Kidney (tissue), 14 donors: ENCODE data around the gene LACTBL1. TPM values are rescaled to one million over a fixed set of nuclear protein-coding genes. Genes with fewer than 3 reads are reported as not detected.
A peak's percentile ranks its signal among the peaks of the same experiment; 100 is the strongest.

Experiments used
- DNase-seq, 5 donors: peaks; one replicate each; pipeline ENCODE4 v3.0.0-alpha.2; 2013 to 2020
- FAIRE-seq: peaks from 2 replicates; lab custom pipeline; 2012; peaks lifted over from hg19 to GRCh38; lab: Jason Lieb, UNC
- H3K27ac ChIP-seq, 2 donors: one replicate each; pipeline ENCODE4 v1.7.0; 2013; ENCODE audit warnings: low read depth in 2 of 2, low read length in 2 of 2, inconsistent platforms in 1 of 2
- H3K27me3 ChIP-seq: one replicate; pipeline ENCODE4 v1.7.1; 2013; ENCODE audit warnings: low read length, inconsistent platforms; ENCODE audit not compliant: control insufficient read depth, insufficient read depth
- H3K36me3 ChIP-seq, 3 donors: one replicate each; pipeline versions ENCODE4 v1.7.0 to v1.7.1; 2013; ENCODE audit warnings: low read length in 3 of 3, control low read depth in 1 of 3, inconsistent platforms in 1 of 3; ENCODE audit not compliant: insufficient read depth in 3 of 3, control insufficient read depth in 2 of 3
- H3K4me1 ChIP-seq, 3 donors: one replicate each; pipeline versions ENCODE4 v1.7.0 to v1.7.1; 2013; ENCODE audit warnings: low read length in 3 of 3, inconsistent platforms in 1 of 3, low read depth in 1 of 3; ENCODE audit not compliant: control insufficient read depth in 2 of 3, insufficient read depth in 2 of 3
- H3K4me3 ChIP-seq, 3 donors: one replicate each; pipeline versions ENCODE4 v1.7.0 to v1.8.1; 2013; ENCODE audit warnings: low read length in 3 of 3, control low read depth in 1 of 3, inconsistent platforms in 1 of 3
- H3K9ac ChIP-seq, 3 donors: one replicate each; pipeline versions ENCODE4 v1.7.0 to v1.7.1; 2013; ENCODE audit warnings: low read length in 3 of 3, control low read depth in 1 of 3, inconsistent platforms in 1 of 3
- H3K9me3 ChIP-seq, 3 donors: one replicate each; pipeline versions ENCODE4 v1.7.0 to v1.7.1; 2013; ENCODE audit warnings: low read length in 3 of 3, control low read depth in 1 of 3, inconsistent platforms in 1 of 3; ENCODE audit not compliant: control insufficient read depth in 2 of 3, insufficient read depth in 1 of 3
- CTCF ChIP-seq: IDR thresholded peaks from 3 replicates; pipeline ENCODE4 v1.5.1; 2012; ENCODE audit warnings: mild to moderate bottlenecking, moderate library complexity, borderline replicate concordance; ENCODE audit not compliant: insufficient read depth; ENCODE audit errors: extremely low read depth
- intact Hi-C: fragments of 100-400 bp; cut with DNase I; formaldehyde crosslinking; loops from one replicate; pipeline ENCODE4 v1.11.1; 2022
- polyA plus RNA-seq: library from polyadenylated mRNA; stranded (reverse); fragments of 350-450 nt; fragmentation: Illumina TruSeq; extraction: RNeasy Lipid Tissue Mini Kit (QIAGEN cat#74804); gene quantifications from one replicate; pipeline ENCODE4 v1.2.3, GENCODE V29; 2014; ENCODE audit warnings: low read depth, low replicate concordance; ENCODE audit not compliant: insufficient read depth
- total RNA-seq: library from RNA; stranded (reverse); fragmentation: NEBNext Ultra II Directional; extraction: Animal tissue kit (Norgen Biotek cat#: 25700); gene quantifications from one replicate; pipeline ENCODE4 v1.2.1, GENCODE V29; 2021
- donor health status: control.
- donor health status: control.
- donor health status: control.
- donor health status: control.
- donor health status: control.
- donor health status: DM: yes; HTN: yes; CAD: no.
- donor health status: Normal renal cell carcinoma (clear cell type).

The LACTBL1 gene
- total and polyA plus RNA-seq, 2 donors from 2014 or later: not detected

DNA sequence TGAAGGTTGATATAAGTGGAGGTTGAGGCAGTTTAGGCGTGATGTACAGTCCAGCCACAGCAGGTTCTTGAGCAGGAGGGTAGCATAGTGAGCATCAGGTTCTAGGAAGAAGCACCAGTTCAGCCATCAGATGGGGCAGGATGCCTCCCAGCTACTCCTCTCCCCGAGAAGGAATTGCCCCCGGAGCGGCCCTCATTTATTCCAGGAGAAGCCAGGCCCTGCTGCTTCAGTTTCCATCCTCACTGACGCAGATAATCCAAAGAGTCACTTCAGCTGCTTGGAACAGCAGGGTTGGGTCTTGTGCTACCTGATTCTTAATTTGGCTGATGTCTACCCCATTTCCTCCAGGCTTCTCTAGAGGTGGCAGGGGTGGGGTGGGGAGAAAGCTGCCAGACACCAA, 54.7 kb downstream of the LACTBL1 start:
- FAIRE-seq (no peak), DNase-seq (no peak)
- intact Hi-C loops: no loop called here
- no peak overlapping the region for H3K9ac ChIP-seq
- no peaks in the 10 kb centered on the region for H3K4me1 ChIP-seq
- H3K4me3 ChIP-seq: no peak overlapping the region
- no peaks in the 10 kb centered on the region for H3K27me3 ChIP-seq
- TF ChIP-seq CTCF: no peak
- H3K36me3 ChIP-seq: no peaks in the 10 kb centered on the region
- no peak overlapping the region for H3K27ac ChIP-seq
- no peaks in the 10 kb centered on the region for H3K9me3 ChIP-seq

GRCh38 chr1:22916471-22916820, 56.2 kb downstream of the LACTBL1 start:
- intact Hi-C loops: no loop called here
- Histone ChIP-seq H3K27ac (no peak overlapping the region), H3K4me3 (no peak overlapping the region), H3K36me3 (no peaks in the 10 kb centered on the region), H3K9ac (no peak overlapping the region), H3K9me3 (no peaks in the 10 kb centered on the region), H3K4me1 (no peaks in the 10 kb centered on the region), H3K27me3 (no peaks in the 10 kb centered on the region)
- FAIRE-seq (no peak), DNase-seq (peak in 1 of 5 donors; percentile 12)
- TF ChIP-seq CTCF: no peak

DNA sequence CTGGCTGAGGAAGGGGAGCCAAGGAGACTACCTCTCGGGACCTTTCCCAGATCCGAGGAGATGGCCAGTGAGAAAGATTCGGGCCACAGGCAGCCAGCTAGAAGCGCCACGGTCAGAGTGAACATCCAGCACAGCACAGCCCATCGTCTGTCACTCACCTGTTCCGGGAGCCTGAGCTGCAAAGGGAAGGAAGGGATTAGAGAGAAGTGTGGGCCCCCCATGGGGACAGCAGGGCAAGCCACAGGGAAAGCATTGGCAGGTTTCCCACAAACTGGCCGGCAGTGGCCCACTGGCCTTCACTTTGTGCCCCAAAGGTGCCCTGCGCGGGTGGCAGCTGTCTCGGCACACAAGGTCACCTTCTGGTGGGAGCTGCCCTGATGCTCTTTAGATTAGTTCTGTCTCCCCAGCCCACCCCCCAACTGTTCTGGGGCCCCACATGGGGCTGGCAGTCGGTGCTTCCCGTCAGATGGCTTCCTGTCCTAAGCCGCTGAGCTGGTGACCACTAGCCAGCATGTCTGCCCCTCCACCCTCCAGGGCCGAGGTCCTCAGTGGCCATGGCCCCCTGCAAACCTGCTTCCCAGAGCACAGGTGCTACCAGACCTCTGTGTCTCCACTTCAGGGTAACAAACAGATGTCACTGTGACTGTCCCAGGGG, 56.7 kb downstream of the LACTBL1 start:
- TF ChIP-seq CTCF: no peak
- DNase-seq (no peak), FAIRE-seq (no peak)
- no peak overlapping the region for H3K9ac ChIP-seq
- no peaks in the 10 kb centered on the region for H3K9me3 ChIP-seq
- H3K27me3 ChIP-seq: no peaks in the 10 kb centered on the region
- no peaks in the 10 kb centered on the region for H3K36me3 ChIP-seq
- no peak overlapping the region for H3K4me3 ChIP-seq
- no peaks in the 10 kb centered on the region for H3K4me1 ChIP-seq
- intact Hi-C loops: no loop called here
- H3K27ac ChIP-seq: no peak overlapping the region

DNA sequence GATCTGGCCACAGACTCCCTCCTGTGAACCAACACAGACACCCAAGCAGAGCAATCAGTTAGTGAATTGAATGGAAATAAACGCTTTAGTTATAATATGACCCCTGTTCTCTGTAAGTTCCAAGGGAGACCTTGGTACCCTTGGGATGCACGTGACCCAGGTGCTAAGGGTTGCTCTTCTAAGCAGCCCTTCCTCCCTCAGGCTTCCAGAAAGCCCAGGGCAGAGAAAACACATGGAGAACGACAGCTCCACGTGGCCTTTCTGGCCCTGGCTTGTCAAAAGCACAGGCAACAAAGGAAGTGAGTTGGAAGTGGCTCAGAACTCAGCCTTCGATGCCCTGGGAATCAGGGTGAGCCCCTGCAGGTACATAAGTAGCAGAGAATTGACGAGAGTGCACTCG, 57.4 kb downstream of the LACTBL1 start:
- H3K27ac ChIP-seq: no peak overlapping the region
- H3K36me3 ChIP-seq: no peaks in the 10 kb centered on the region
- no peaks in the 10 kb centered on the region for H3K9me3 ChIP-seq
- H3K9ac ChIP-seq: no peak overlapping the region
- intact Hi-C loops: no loop called here
- no peak for TF ChIP-seq CTCF
- H3K4me1 ChIP-seq: no peaks in the 10 kb centered on the region
- FAIRE-seq: no peak
- no peaks in the 10 kb centered on the region for H3K27me3 ChIP-seq
- no peak for DNase-seq
- H3K4me3 ChIP-seq: no peak overlapping the region
